GM12864 (cell line): Measurements from ENCODE around the gene HDDC2.

ENCODE experiments used
- DNase-seq: peaks from one replicate; pipeline ENCODE4 v3.0.0-alpha.2; 2011; ENCODE audit warnings: low read depth
- H3K4me3 ChIP-seq: 2 replicates; pipeline ENCODE4 v1.5.1; 2011; ENCODE audit warnings: mild to moderate bottlenecking, low read depth, low read length, control low read depth
- TF ChIP-seq, protein P1 (sequence below): IDR thresholded peaks from 2 replicates; pipeline ENCODE4 v1.5.1; 2011; ENCODE audit warnings: low read depth, mild to moderate bottlenecking, moderate library complexity, low read length, control low read depth, inconsistent platforms; ENCODE audit errors: missing control alignments

The HDDC2 gene

DNA sequence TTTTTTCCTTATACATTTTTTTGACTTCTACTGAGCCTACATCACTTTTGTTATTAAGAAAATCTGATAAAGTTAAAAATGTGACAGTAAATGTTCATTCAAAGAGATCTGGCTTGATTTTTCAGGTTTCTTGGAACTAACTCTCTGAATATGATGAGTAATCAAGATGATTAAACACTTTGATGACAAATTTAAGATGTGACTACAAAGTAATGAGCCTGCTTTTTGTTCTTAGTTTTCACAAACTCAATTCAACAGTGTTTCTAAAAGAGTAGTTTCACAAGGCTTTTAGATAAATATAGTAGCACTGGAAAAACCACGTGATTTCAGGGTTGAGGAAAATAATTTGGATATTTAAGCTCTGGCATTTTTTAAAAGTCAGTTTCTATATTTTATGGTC is 37.9 kb upstream of the HDDC2 start:
- DNase-seq = no peak
- TF ChIP-seq, protein P1, sequence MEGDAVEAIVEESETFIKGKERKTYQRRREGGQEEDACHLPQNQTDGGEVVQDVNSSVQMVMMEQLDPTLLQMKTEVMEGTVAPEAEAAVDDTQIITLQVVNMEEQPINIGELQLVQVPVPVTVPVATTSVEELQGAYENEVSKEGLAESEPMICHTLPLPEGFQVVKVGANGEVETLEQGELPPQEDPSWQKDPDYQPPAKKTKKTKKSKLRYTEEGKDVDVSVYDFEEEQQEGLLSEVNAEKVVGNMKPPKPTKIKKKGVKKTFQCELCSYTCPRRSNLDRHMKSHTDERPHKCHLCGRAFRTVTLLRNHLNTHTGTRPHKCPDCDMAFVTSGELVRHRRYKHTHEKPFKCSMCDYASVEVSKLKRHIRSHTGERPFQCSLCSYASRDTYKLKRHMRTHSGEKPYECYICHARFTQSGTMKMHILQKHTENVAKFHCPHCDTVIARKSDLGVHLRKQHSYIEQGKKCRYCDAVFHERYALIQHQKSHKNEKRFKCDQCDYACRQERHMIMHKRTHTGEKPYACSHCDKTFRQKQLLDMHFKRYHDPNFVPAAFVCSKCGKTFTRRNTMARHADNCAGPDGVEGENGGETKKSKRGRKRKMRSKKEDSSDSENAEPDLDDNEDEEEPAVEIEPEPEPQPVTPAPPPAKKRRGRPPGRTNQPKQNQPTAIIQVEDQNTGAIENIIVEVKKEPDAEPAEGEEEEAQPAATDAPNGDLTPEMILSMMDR = no peak
- H3K4me3 ChIP-seq = no peak overlapping the region

DNA sequence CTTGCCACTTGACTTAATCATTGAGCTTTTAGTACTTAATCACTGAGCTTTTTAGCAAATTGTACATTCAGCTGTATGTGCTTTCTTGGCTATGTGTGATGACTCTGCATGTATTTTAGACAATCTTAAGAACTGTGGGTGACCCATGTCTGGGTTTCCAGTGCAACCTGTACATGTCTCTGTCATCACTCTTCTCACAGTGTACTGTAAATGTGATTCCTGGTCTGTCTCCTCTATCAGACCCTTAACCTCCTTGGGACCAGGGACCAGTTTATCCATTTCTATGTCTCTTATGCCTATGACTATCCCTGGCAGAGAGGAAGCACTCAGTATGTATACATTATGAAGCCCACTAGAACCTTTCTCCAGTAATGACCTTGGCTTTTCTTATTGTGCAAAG is 36.6 kb upstream of the HDDC2 start:
- TF ChIP-seq, protein P1 = no peak
- no peak for DNase-seq
- no peak overlapping the region for H3K4me3 ChIP-seq

DNA sequence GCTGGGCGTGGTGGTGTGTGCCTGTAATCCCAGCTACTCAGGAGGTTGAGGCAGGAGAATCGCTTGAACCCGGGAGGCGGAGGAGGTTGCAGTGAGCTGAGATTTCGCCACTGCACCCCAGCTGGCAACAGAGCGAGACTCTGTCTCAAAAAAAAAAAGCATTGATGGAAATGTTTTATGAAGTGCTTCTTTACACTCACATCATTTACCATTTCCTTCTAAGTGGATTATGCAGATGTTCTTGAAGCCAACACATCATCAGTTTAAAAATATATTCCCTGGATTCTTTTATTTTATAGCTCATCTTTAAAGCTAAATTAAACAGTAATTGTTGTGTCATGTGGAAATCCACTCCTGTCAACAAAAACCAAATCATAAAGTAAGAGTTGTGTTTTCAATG is 35.9 kb upstream of the HDDC2 start:
- TF ChIP-seq, protein P1 = no peak
- no peak overlapping the region for H3K4me3 ChIP-seq

DNA sequence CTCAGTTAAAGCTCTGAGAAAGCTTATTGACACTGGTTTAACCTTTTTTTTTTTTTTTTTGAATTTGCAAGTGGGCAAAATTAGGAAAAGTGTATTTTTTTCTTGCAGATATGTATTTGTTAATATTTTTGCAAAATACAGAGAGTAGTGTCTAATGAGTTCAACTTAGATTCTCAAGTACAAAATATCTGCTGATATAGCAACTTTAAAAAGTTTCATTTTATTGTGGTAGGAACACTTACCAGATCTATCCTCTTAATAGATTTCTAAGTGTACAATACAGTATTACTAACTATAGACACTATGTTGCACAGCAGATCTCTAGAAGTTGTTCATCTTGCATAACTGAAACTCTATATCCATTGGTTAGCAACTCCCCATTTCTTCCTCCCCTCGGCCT is 30.9 kb upstream of the HDDC2 start:
- H3K4me3 ChIP-seq = no peak overlapping the region

More for the DNA sequence above, 35.9 kb upstream of the HDDC2 start:
- DNase-seq = no peak

DNA sequence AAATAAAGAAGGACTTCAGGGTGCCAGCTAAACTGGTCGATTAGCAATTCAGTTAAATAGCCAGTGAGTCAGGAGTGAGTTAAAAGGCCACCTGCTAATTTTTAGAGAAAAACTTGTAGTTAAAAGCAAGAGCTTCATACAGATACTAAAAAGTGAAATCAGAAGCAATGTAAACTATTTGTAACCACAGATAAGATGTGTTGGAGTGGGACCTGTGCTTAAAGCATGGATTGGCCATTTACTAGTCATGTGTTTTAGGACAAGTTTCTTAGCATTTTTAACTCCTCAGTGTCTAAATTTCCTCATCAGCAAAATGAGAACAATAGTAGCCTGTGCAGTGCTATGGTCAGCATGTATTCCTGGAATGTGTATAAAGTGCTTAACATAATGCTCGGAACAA is 23.8 kb upstream of the HDDC2 start:
- H3K4me3 ChIP-seq = no peak overlapping the region
- no peak for DNase-seq
- TF ChIP-seq, protein P1 = no peak

More for the DNA sequence above, 30.9 kb upstream of the HDDC2 start:
- DNase-seq = no peak
- TF ChIP-seq, protein P1 = no peak

DNA sequence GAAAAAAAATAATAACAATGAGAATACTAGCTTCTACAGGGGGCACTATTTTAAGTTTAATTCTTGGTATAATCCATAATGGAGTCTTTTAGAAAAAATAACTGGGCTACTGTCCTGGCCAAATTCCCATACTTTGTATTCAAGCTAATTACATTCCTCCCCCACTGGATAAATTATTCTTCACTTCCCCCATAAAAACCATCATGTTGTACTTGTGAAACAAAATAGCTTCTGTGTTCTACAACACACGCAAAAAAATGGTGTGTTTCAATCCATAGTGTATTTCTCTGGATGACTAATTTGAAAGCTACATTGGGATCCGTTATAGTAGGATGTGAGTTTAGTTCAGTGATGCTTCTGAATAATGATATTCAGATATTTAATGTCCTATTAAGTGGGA is 21.6 kb upstream of the HDDC2 start:
- H3K4me3 ChIP-seq = no peak overlapping the region
- TF ChIP-seq, protein P1 = no peak
- no peak for DNase-seq

DNA sequence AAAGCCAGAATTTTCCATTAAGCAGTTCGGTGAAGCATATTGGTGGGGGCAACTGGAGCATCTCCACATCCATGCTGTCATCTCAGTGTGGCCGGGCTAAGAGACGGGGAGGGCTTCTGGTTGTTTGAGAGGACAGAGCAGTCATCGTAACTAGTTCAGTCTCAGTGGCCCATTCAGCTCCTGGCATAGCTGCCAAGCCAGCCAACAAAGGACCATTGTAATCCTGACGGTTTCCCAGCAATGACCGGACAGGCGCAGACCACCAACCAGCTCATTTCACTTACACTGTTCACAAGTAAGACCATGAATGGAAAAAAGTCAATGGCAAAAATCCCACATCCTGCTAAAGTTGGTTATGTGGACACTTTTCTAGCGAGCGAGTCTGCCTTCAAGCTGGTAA is 14.9 kb upstream of the HDDC2 start:
- H3K4me3 ChIP-seq = no peak overlapping the region
- no peak for DNase-seq
- TF ChIP-seq, protein P1 = no peak
